Gastrocnemius medialis (tissue), 4 donors: ENCODE measurements around the gene ASAP2.

ENCODE experiments used
- POLR2A ChIP-seq, 2 donors: fragments of 450-650 bp; IDR thresholded peaks; one replicate each; pipeline ENCODE4 v1.6.1; 2017; ENCODE audit warnings: antibody characterized with exemption in 2 of 2, mild to moderate bottlenecking in 2 of 2, moderate library complexity in 2 of 2
- TF ChIP-seq, protein P1 (sequence below), 5 experiments: fragments of 450-650 bp in 3 of 5; fragments of 200-600 bp in 2 of 5; sonication (generic) in 2 of 5; IDR thresholded peaks in 4 of 5; conservative IDR thresholded peaks in 1 of 5; 1 replicate in 4 of 5; 2 replicates in 1 of 5; pipeline ENCODE4 v1.5.1; 2016 to 2019; ENCODE audit warnings: antibody characterized with exemption in 5 of 5, mild to moderate bottlenecking in 3 of 5, moderate library complexity in 3 of 5

DNA sequence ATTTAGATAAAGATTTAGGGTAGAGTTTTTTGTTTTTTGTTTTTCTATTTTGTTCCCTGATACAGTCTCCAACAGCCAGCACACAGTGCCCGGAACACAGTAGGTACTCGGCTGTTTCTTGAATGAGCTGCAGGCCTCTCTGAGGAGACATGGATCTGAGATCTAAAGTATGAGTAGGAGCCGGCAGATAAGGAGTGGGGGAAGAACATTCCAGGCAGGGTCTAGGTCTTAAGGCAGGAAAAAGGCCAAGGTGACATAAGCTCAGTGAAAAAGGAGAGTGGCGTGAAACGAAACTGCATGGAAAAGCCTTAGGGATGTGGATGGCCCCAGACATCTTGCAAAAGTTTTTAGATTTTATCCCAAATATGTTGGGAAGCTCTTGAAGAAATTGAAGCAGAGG lies 122.3 kb downstream of the ASAP2 start:
- TF ChIP-seq, protein P1, sequence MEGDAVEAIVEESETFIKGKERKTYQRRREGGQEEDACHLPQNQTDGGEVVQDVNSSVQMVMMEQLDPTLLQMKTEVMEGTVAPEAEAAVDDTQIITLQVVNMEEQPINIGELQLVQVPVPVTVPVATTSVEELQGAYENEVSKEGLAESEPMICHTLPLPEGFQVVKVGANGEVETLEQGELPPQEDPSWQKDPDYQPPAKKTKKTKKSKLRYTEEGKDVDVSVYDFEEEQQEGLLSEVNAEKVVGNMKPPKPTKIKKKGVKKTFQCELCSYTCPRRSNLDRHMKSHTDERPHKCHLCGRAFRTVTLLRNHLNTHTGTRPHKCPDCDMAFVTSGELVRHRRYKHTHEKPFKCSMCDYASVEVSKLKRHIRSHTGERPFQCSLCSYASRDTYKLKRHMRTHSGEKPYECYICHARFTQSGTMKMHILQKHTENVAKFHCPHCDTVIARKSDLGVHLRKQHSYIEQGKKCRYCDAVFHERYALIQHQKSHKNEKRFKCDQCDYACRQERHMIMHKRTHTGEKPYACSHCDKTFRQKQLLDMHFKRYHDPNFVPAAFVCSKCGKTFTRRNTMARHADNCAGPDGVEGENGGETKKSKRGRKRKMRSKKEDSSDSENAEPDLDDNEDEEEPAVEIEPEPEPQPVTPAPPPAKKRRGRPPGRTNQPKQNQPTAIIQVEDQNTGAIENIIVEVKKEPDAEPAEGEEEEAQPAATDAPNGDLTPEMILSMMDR (IDR thresholded peaks at IDR 0.05 in 4 of 5, conservative IDR thresholded peaks at IDR 0.05 in 1 of 5) = no peak
- no peak for TF ChIP-seq POLR2A (IDR thresholded peaks at IDR 0.05)
